Measurements from ENCODE around the gene CHTOP.

Gene CHTOP

GRCh38 chr1:153693466-153693865 is 59.6 kb downstream of the CHTOP start:
- no peak for DNase-seq
